A549 (cell line): ENCODE data around the gene C19orf33.

Source experiments
- CEBPB ChIP-seq, 2 experiments: fragments of >200 bp in 1 of 2; sonication (Bioruptor Twin) in 1 of 2; formaldehyde crosslinking in 1 of 2; IDR thresholded peaks; 2 replicates each; pipeline ENCODE4 v1.6.1; 2012 to 2016
- CTCF ChIP-seq: fragments of >200 bp; sonication (Bioruptor Twin); formaldehyde crosslinking; IDR thresholded peaks from 3 replicates; pipeline ENCODE4 v1.5.1; 2016
- E2F6 ChIP-seq: IDR thresholded peaks from 2 replicates; pipeline ENCODE4 v1.6.1; 2012; ENCODE audit warnings: low read depth, borderline replicate concordance
- EP300 ChIP-seq, 2 experiments: fragments of >200 bp; sonication (Bioruptor Twin); formaldehyde crosslinking; IDR thresholded peaks; 2 replicates in 1 of 2; 3 replicates in 1 of 2; pipeline ENCODE4 v1.6.1; 2016 to 2017
- FOSL2 ChIP-seq, 2 experiments: fragments of 450-650 bp in 1 of 2; fragments of >200 bp in 1 of 2; sonication (Bioruptor Twin) in 1 of 2; formaldehyde crosslinking; IDR thresholded peaks; 2 replicates each; pipeline versions ENCODE4 v1.5.0 to v1.6.1; 2016 to 2020; ENCODE audit warnings: mild to moderate bottlenecking in 1 of 2, moderate library complexity in 1 of 2
- HDAC2 ChIP-seq: fragments of 200-600 bp; sonication (generic); IDR thresholded peaks from 2 replicates; pipeline ENCODE4 v1.6.1; 2016
- HOXA7 ChIP-seq: fragments of 250-450 bp; sonication (Bioruptor Pico); IDR thresholded peaks from 2 replicates; pipeline ENCODE4 v1.5.0; 2020; ENCODE audit warnings: mild to moderate bottlenecking, moderate library complexity
- KDM1A ChIP-seq: fragments of 200-600 bp; sonication (generic); IDR thresholded peaks from 2 replicates; pipeline ENCODE4 v1.6.1; 2016; ENCODE audit warnings: low read depth, mild to moderate bottlenecking
- NR3C1 ChIP-seq: fragments of >200 bp; sonication (Bioruptor Twin); formaldehyde crosslinking; IDR thresholded peaks from 3 replicates; pipeline ENCODE4 v1.6.1; 2017
- POLR2A ChIP-seq: IDR thresholded peaks from 2 replicates; pipeline ENCODE4 v1.6.1; 2012; ENCODE audit warnings: mild to moderate bottlenecking, low read length
- REST ChIP-seq: fragments of 200-600 bp; sonication (generic); IDR thresholded peaks from 2 replicates; pipeline ENCODE4 v1.6.1; 2016; ENCODE audit warnings: antibody characterized with exemption, mild to moderate bottlenecking, moderate library complexity
- TP53 ChIP-seq: fragments of 250-450 bp; sonication (Bioruptor Pico); IDR thresholded peaks from 2 replicates; pipeline ENCODE4 v1.5.0; 2021; ENCODE audit warnings: mild to moderate bottlenecking, moderate library complexity

GRCh38 chr19:38318660-38319059, 14.6 kb downstream of the C19orf33 start:
- TF ChIP-seq CTCF (no peak), E2F6 (no peak), CEBPB (IDR thresholded peaks at IDR 0.05) (no peak), HDAC2 (no peak), POLR2A (no peak), HOXA7 (CRISPR knock-in tag) (no peak), REST (no peak), TP53 (CRISPR knock-in tag) (no peak), EP300 (IDR thresholded peaks at IDR 0.05) (no peak), NR3C1 (no peak), FOSL2 (IDR thresholded peaks at IDR 0.05) (no peak), FOSL2 (CRISPR knock-in tag; IDR thresholded peaks at IDR 0.05) (no peak), KDM1A (no peak)
